Liver (tissue), 9 donors: ENCODE measurements around the gene HS3ST3B1. TPM values are rescaled to one million over a fixed set of nuclear protein-coding genes. Genes with fewer than 3 reads are reported as not detected.

Source experiments
- DNase-seq: peaks from one replicate; pipeline ENCODE4 v3.0.0-alpha.2; 2017; ENCODE audit warnings: low spot score
- H3K27ac ChIP-seq, 2 donors: one replicate each; pipeline ENCODE4 v1.7.0; 2013; ENCODE audit warnings: inconsistent platforms in 2 of 2, low read length in 2 of 2, control low read depth in 1 of 2, low read depth in 1 of 2, mild to moderate bottlenecking in 1 of 2
- H3K27me3 ChIP-seq, 4 donors: one replicate each; pipeline versions ENCODE4 v1.6.1 to v1.7.0; 2013; ENCODE audit warnings: low read length in 3 of 4, inconsistent platforms in 1 of 4, mild to moderate bottlenecking in 1 of 4, moderate library complexity in 1 of 4; ENCODE audit not compliant: control insufficient read depth in 4 of 4, insufficient read depth in 4 of 4
- H3K36me3 ChIP-seq, 4 donors: one replicate each; pipeline versions ENCODE4 v1.6.1 to v1.7.0; 2013; ENCODE audit warnings: low read length in 3 of 4, mild to moderate bottlenecking in 3 of 4, low read depth in 1 of 4, moderate library complexity in 1 of 4; ENCODE audit not compliant: control insufficient read depth in 4 of 4, insufficient read depth in 3 of 4
- H3K4me1 ChIP-seq, 4 donors: one replicate each; pipeline versions ENCODE4 v1.6.1 to v1.7.0; 2013; ENCODE audit warnings: low read length in 3 of 4, mild to moderate bottlenecking in 3 of 4, moderate library complexity in 1 of 4; ENCODE audit not compliant: control insufficient read depth in 4 of 4, insufficient read depth in 4 of 4
- H3K4me3 ChIP-seq, 3 donors: one replicate each; pipeline versions ENCODE4 v1.6.1 to v1.7.0; 2013; ENCODE audit warnings: low read length in 3 of 3, control low read depth in 1 of 3, low read depth in 1 of 3, mild to moderate bottlenecking in 1 of 3
- H3K9ac ChIP-seq, 2 donors: one replicate each; pipeline ENCODE4 v1.7.0; 2013; ENCODE audit warnings: low read length in 2 of 2, mild to moderate bottlenecking in 2 of 2, moderate library complexity in 2 of 2, control low read depth in 1 of 2, low read depth in 1 of 2
- H3K9me3 ChIP-seq, 4 donors: one replicate each; pipeline versions ENCODE4 v1.6.1 to v1.7.0; 2013; ENCODE audit warnings: low read length in 3 of 4; ENCODE audit not compliant: control insufficient read depth in 4 of 4
- ATF3 ChIP-seq: IDR thresholded peaks from 2 replicates; pipeline ENCODE4 v1.6.1; 2016; ENCODE audit warnings: antibody characterized with exemption
- EGR1 ChIP-seq, 2 donors: IDR thresholded peaks; 2 replicates each; pipeline ENCODE4 v1.6.1; 2016 to 2018; ENCODE audit warnings: antibody characterized with exemption in 2 of 2, low read depth in 2 of 2
- FOXA1 ChIP-seq: IDR thresholded peaks from 2 replicates; pipeline ENCODE4 v1.6.1; 2016; ENCODE audit warnings: antibody characterized with exemption
- FOXA2 ChIP-seq: IDR thresholded peaks from 2 replicates; pipeline ENCODE4 v1.6.1; 2016; ENCODE audit warnings: antibody characterized with exemption
- GABPA ChIP-seq, 2 donors: IDR thresholded peaks in 1 of 2; conservative IDR thresholded peaks in 1 of 2; 2 replicates each; pipeline ENCODE4 v1.6.1; 2016; ENCODE audit warnings: antibody characterized with exemption in 2 of 2, mild to moderate bottlenecking in 1 of 2, moderate library complexity in 1 of 2
- HNF4A ChIP-seq, 2 donors: conservative IDR thresholded peaks; 2 replicates each; pipeline ENCODE4 v1.6.1; 2016; ENCODE audit warnings: antibody characterized with exemption in 2 of 2, mild to moderate bottlenecking in 2 of 2
- HNF4G ChIP-seq: IDR thresholded peaks from 2 replicates; pipeline ENCODE4 v1.6.1; 2016; ENCODE audit warnings: antibody characterized with exemption
- JUND ChIP-seq, 2 donors: IDR thresholded peaks; 2 replicates each; pipeline ENCODE4 v1.6.1; 2016; ENCODE audit warnings: antibody characterized with exemption in 2 of 2
- NR2F2 ChIP-seq: IDR thresholded peaks from 2 replicates; pipeline ENCODE4 v1.6.1; 2016; ENCODE audit warnings: antibody characterized with exemption
- RAD21 ChIP-seq, 2 donors: IDR thresholded peaks; 2 replicates each; pipeline ENCODE4 v1.6.1; 2016; ENCODE audit warnings: antibody characterized with exemption in 2 of 2, mild to moderate bottlenecking in 2 of 2
- RXRA ChIP-seq, 2 donors: IDR thresholded peaks; 2 replicates each; pipeline ENCODE4 v1.6.1; 2017 to 2018; ENCODE audit warnings: antibody characterized with exemption in 2 of 2, mild to moderate bottlenecking in 1 of 2
- SP1 ChIP-seq: IDR thresholded peaks from 2 replicates; pipeline ENCODE4 v1.6.1; 2018; ENCODE audit warnings: antibody characterized with exemption, mild to moderate bottlenecking
- TAF1 ChIP-seq: conservative IDR thresholded peaks from 2 replicates; pipeline ENCODE4 v1.6.1; 2016; ENCODE audit warnings: antibody characterized with exemption, mild to moderate bottlenecking
- YY1 ChIP-seq: IDR thresholded peaks from 2 replicates; pipeline ENCODE4 v1.6.1; 2016; ENCODE audit warnings: antibody characterized with exemption, mild to moderate bottlenecking
- WGBS: extraction: QIAGEN DNeasy Blood & Tissue Kit; methylation state at CpG from one replicate; pipeline ENCODE4 v1.1.7; 2013; 5-methylcytosine and 5-hydroxymethylcytosine counted together
- polyA plus RNA-seq, 2 donors: library from polyadenylated mRNA; stranded (reverse) in 1 of 2; unstranded in 1 of 2; fragments of 200-250 nt in 1 of 2; fragments of >200 nt in 1 of 2; fragmentation: Nextera tagmentation in 1 of 2; extraction: Ambion mirVana in 1 of 2; gene quantifications; one replicate each; pipeline versions ENCODE4 v1.2.1 to v1.2.3, GENCODE V29; 2013 to 2015
- total RNA-seq, 2 donors: library from RNA; depleted of rRNA; stranded (reverse); fragments of >200 nt; gene quantifications; one replicate each; pipeline ENCODE4 v1.2.3, GENCODE V29; 2014
- TF ChIP-seq, protein P1 (sequence below): IDR thresholded peaks from 2 replicates; pipeline ENCODE4 v1.6.1; 2016; ENCODE audit warnings: antibody characterized with exemption, mild to moderate bottlenecking
- TF ChIP-seq, protein P2 (sequence below): IDR thresholded peaks from 2 replicates; pipeline ENCODE4 v1.6.1; 2016; ENCODE audit warnings: antibody characterized with exemption
- TF ChIP-seq, protein P3 (sequence below): fragments of 150-350 bp; IDR thresholded peaks from 2 replicates; pipeline ENCODE4 v1.5.1; 2017; ENCODE audit warnings: improper control_type of control experiment, low read depth, low read length; ENCODE audit not compliant: missing input control
- TF ChIP-seq, protein P4 (sequence below): IDR thresholded peaks from 2 replicates; pipeline ENCODE4 v1.6.1; 2016; ENCODE audit warnings: antibody characterized with exemption
- donor health status: healthy.
- donor health status: healthy.
- donor health status: healthy.
- donor health status: healthy.
- donor health status: healthy.

Gene HS3ST3B1
- total and polyA plus RNA-seq, 4 donors, result 11.9 to 33.5 (median 22.4) TPM

- TF ChIP-seq JUND (IDR thresholded peaks at IDR 0.05) (no peak), FOXA2 (no peak), YY1 (no peak), HNF4A (conservative IDR thresholded peaks at IDR 0.05) (no peak), FOXA1 (no peak), GABPA (IDR thresholded peaks at IDR 0.05 in 1 of 2, conservative IDR thresholded peaks at IDR 0.05 in 1 of 2) (no peak), SP1 (no peak)
- TF ChIP-seq, protein P1, sequence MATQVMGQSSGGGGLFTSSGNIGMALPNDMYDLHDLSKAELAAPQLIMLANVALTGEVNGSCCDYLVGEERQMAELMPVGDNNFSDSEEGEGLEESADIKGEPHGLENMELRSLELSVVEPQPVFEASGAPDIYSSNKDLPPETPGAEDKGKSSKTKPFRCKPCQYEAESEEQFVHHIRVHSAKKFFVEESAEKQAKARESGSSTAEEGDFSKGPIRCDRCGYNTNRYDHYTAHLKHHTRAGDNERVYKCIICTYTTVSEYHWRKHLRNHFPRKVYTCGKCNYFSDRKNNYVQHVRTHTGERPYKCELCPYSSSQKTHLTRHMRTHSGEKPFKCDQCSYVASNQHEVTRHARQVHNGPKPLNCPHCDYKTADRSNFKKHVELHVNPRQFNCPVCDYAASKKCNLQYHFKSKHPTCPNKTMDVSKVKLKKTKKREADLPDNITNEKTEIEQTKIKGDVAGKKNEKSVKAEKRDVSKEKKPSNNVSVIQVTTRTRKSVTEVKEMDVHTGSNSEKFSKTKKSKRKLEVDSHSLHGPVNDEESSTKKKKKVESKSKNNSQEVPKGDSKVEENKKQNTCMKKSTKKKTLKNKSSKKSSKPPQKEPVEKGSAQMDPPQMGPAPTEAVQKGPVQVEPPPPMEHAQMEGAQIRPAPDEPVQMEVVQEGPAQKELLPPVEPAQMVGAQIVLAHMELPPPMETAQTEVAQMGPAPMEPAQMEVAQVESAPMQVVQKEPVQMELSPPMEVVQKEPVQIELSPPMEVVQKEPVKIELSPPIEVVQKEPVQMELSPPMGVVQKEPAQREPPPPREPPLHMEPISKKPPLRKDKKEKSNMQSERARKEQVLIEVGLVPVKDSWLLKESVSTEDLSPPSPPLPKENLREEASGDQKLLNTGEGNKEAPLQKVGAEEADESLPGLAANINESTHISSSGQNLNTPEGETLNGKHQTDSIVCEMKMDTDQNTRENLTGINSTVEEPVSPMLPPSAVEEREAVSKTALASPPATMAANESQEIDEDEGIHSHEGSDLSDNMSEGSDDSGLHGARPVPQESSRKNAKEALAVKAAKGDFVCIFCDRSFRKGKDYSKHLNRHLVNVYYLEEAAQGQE, result no peak
- no peaks in the 10 kb centered on the region for H3K27me3 ChIP-seq
- H3K4me1 ChIP-seq, result peaks cover 1 to 17% (median 9%) of the 10 kb centered on the region in 4 donors
- WGBS, result 76% methylated on average over 12 of the region's 12 CpGs
- no peak overlapping the region for H3K4me3 ChIP-seq
- peaks cover 0 to 4% (median 1%) of the 10 kb centered on the region in 4 donors for H3K36me3 ChIP-seq
- H3K27ac ChIP-seq, result no peak overlapping the region
- no peak overlapping the region for H3K9ac ChIP-seq
- no peak for DNase-seq
- no peaks in the 10 kb centered on the region for H3K9me3 ChIP-seq
Observed at GRCh38 chr17:14340857-14341754, 40.2 kb downstream of the HS3ST3B1 start.

DNA sequence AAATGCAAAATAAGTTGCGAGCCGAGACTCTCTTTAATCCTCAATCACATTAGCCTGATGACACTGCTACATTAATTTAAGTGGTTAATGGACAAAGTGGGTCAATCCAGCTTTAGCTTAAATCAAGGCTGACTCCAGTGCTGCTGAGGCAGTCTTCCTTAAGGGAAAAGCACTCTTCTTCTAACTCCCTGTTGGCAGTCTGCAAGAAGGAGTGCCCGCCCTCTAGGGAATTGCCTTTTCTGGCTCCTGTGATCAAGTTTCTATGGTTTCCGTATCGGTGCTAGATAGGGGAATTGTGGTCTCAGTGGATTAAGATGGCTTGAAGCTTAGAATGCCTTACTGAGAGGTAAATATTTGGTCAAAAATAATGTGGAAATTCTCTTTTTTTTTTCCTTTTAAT lies 41.0 kb downstream of the HS3ST3B1 start:
- H3K4me1 ChIP-seq, result peaks cover 0 to 11% (median 5%) of the 10 kb centered on the region in 4 donors
- no peak overlapping the region for H3K27ac ChIP-seq
- H3K4me3 ChIP-seq, result no peak overlapping the region
- no peak for DNase-seq
- WGBS, result 76% methylated on average over 5 of the region's 5 CpGs
- H3K9ac ChIP-seq, result no peak overlapping the region
- H3K27me3 ChIP-seq, result no peaks in the 10 kb centered on the region
- TF ChIP-seq, protein P2, sequence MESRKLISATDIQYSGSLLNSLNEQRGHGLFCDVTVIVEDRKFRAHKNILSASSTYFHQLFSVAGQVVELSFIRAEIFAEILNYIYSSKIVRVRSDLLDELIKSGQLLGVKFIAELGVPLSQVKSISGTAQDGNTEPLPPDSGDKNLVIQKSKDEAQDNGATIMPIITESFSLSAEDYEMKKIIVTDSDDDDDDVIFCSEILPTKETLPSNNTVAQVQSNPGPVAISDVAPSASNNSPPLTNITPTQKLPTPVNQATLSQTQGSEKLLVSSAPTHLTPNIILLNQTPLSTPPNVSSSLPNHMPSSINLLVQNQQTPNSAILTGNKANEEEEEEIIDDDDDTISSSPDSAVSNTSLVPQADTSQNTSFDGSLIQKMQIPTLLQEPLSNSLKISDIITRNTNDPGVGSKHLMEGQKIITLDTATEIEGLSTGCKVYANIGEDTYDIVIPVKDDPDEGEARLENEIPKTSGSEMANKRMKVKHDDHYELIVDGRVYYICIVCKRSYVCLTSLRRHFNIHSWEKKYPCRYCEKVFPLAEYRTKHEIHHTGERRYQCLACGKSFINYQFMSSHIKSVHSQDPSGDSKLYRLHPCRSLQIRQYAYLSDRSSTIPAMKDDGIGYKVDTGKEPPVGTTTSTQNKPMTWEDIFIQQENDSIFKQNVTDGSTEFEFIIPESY, result no peak
- TF ChIP-seq NR2F2 (no peak), FOXA2 (no peak), JUND (IDR thresholded peaks at IDR 0.05) (no peak), RXRA (IDR thresholded peaks at IDR 0.05) (no peak), HNF4G (no peak), FOXA1 (no peak), RAD21 (IDR thresholded peaks at IDR 0.05) (no peak), TAF1 (no peak), GABPA (IDR thresholded peaks at IDR 0.05 in 1 of 2, conservative IDR thresholded peaks at IDR 0.05 in 1 of 2) (no peak), YY1 (no peak), HNF4A (conservative IDR thresholded peaks at IDR 0.05) (no peak), SP1 (no peak), EGR1 (IDR thresholded peaks at IDR 0.05; ENCODE audit: low read depth in 2 of 2) (no peak), ATF3 (no peak)
- TF ChIP-seq, protein P1, result no peak
- TF ChIP-seq, protein P3, sequence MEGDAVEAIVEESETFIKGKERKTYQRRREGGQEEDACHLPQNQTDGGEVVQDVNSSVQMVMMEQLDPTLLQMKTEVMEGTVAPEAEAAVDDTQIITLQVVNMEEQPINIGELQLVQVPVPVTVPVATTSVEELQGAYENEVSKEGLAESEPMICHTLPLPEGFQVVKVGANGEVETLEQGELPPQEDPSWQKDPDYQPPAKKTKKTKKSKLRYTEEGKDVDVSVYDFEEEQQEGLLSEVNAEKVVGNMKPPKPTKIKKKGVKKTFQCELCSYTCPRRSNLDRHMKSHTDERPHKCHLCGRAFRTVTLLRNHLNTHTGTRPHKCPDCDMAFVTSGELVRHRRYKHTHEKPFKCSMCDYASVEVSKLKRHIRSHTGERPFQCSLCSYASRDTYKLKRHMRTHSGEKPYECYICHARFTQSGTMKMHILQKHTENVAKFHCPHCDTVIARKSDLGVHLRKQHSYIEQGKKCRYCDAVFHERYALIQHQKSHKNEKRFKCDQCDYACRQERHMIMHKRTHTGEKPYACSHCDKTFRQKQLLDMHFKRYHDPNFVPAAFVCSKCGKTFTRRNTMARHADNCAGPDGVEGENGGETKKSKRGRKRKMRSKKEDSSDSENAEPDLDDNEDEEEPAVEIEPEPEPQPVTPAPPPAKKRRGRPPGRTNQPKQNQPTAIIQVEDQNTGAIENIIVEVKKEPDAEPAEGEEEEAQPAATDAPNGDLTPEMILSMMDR, result no peak
- TF ChIP-seq, protein P4, sequence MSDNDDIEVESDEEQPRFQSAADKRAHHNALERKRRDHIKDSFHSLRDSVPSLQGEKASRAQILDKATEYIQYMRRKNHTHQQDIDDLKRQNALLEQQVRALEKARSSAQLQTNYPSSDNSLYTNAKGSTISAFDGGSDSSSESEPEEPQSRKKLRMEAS, result no peak
- no peaks in the 10 kb centered on the region for H3K9me3 ChIP-seq
- peaks cover 2 to 9% (median 4%) of the 10 kb centered on the region in 4 donors for H3K36me3 ChIP-seq
